RKO (cell line): ENCODE measurements around the gene ABCA4.
"Not testable (repeated sequence)": the region's sequence is repeated elsewhere in the genome, so short reads cannot be mapped to it uniquely, and the experiment has no call there.

Experiments used
- DNase-seq: peaks from one replicate; pipeline ENCODE4 v3.0.0-alpha.2; 2016; ENCODE audit warnings: low spot score

ABCA4 gene

DNA sequence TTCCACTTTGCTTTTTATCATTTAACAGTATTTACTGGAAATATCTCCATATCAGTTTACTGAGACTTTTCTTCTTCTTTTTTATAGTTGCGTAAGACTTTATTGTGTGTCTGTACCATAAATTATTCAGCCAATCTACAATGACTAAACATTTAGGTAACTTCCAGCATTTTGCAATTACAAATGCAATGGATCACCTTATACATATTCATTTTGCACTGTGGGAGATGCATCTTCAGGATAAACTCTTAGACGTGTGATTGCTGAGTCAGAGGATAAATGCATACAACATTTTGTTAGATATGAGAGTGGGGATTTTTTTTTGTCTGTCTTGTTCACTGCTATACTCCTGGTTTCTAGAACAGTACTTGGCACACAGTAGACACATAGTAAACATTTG lies 116.0 kb downstream of the ABCA4 start:
- DNase-seq = no peak

- DNase-seq = no peak
Observed at GRCh38 chr1:94002046-94002787, 118.7 kb downstream of the ABCA4 start.

DNA sequence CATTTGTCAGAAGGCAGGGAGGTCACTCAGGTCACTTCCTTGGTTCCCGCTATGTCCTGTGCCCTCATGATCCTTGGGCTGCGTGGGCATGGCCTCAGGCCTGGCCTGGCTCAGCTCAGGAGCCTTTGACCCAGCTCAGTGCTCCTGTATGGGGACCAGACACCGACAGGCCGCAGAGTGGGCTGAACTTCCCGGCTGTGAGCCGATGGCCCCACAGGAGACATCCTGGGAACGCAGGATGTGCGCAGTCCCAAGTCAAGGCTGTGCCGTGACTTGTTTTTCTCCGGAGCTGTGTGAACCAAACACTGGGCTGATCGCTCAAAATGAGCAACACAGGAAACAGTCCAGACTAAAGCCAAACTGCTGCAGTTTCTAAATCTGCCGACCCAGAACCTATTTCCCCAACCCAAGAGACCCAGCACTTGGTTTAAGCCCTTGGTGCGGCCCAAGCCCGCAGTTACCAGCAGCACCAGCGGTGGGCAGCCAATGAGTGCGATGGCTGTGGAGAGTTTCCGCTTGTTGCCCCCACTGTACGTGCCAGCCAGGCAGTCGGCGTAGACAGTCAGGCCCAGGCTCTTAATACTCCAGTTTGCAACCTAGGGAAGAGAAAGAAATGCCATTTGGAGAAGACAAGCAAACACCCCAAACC lies 119.4 kb downstream of the ABCA4 start:
- DNase-seq = no peak

- DNase-seq = no peak
Observed at GRCh38 chr1:94000510-94001282, 120.3 kb downstream of the ABCA4 start.

DNA sequence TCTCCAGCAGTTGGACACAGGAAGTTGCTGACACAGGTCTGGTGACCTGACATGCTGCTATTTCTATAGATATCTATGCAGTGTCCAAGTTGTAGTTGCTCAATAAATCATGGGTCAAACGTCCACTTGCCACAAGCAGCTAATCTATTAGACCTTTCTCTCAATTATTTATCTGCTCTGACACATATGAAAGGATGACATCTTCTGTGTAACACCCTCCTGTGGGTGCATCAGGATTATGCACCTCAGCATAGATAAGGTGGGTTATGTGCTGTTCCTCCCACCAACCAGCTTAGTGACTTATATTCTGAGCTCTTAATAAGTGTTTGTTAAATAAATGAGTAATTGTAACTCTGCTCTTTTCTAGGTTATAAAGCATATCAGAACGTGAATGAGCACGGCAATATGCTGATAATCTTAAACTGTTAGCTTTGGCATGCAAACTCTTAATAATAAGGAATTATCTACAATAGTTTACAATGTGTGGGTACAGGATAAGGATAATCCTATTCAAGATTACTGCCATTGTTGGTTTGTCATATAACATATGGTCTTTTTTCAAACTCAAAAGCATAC lies 121.0 kb downstream of the ABCA4 start:
- no peak for DNase-seq

- DNase-seq = not testable (repeated sequence)
Observed at GRCh38 chr1:93998532-93998931, 122.4 kb downstream of the ABCA4 start.

GRCh38 chr1:93997756-93998155 lies 123.2 kb downstream of the ABCA4 start:
- DNase-seq = no peak

DNA sequence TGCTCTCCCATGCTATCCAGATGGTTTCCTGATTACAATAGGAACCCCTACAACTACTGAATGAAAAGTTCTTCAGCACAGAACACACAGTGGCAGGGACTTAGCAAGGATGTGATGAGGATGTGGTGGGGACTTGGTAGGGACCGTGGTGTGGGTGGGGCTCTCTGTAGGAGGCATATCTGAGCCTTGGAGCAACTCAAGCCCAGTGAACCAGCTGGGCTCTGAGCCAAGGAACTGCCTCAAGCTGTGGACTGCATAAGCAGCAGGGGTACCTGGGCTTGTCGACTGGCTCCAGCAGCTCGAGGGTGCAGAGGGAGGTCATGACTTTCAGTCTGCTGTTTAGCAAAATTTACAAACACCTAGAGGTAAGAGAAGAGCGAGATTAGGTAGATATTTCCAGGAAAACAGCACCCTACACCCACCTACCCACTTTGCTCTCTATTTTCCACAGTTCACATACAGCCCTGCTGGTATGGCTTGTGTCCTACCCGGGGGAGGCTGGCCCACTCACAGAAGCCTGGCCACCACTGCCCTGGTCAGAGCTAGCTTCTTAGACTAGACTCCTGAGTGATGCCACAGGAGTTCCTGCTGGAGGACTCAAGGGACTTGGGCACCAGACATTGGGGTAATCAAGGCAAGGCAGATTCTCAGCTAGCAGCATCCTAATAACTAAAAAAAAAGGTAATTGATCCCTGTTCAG lies 125.0 kb downstream of the ABCA4 start:
- DNase-seq = no peak

DNA sequence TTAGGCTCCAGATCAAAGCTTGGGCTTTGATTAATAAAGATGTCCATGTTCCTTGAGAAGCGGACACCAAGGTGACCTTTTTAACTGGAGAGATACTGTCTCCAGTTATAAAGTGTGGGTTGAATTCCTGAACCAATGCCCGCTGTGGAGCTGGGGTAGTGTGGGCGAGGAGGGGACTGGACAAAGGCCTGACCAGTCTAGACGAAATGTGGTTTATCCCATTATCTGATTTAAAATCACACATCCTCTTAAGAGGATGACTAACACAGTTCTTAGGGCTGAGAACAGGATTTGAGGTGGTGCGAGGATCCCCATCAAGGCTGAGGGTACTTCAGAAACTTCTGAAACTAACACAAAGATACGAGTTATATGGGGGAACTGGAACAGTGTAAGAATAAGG lies 127.2 kb downstream of the ABCA4 start:
- DNase-seq = no peak

DNA sequence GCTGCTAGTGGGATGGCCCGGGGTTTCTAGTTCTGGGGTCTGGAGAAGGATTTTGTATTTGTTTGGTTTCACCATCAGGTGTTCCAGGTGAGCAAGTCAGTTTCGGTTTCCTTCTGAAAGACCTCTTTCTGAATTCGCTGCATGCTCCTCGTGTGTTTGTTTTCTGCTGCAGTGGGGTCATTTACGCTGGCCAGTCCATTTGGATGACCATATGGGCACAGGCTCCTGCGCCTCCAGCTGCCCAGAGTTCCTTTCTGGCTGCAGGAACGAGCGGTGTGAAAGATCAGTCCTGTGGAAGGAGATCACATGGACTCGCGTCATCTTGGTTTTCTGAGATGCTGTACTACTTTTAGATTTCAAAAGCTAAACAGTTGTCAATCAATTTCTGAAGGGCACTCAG lies 128.0 kb downstream of the ABCA4 start:
- DNase-seq = no peak

- DNase-seq = no peak
Observed at GRCh38 chr1:93992190-93992589, 128.8 kb downstream of the ABCA4 start.

DNA sequence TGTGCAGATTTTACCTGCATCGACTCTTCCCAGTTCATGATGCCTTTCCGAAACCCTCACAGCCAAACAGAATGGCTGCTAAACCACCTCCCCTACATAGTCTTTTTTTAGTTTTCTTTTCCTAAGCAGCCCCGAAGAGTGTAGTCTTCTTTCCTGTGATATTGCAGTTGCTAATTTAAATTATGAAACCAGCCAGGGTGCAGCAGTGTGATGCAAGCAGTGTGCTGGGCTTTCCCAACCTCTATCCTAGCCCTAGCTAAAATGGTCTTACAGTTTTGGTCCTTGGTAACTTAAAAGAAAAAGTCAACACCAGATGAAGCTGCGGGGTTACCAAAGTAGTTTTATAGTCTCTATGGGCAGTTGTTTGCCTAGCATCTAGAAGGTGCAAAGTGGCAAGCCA lies 129.7 kb downstream of the ABCA4 start:
- no peak for DNase-seq

DNA sequence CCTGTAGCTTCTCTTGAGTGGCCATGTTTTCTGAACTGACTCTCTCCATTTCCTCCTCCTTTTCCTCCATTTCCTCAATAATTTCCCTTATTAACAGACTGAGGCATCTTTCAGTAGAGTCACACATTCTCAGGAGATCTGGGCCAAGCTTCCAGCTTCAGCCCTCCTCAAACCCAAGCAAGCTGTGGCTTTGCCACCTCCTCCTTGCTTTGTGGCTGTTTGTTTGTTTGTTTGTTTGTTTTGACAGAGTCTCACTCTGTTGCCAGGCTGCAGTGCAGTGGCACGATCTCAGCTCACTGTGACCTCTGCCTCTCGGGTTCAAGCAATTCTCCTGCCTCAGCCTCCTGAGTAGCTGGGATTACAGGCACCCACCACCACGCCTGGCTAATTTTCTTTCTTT lies 130.5 kb downstream of the ABCA4 start:
- not testable (repeated sequence) for DNase-seq

DNA sequence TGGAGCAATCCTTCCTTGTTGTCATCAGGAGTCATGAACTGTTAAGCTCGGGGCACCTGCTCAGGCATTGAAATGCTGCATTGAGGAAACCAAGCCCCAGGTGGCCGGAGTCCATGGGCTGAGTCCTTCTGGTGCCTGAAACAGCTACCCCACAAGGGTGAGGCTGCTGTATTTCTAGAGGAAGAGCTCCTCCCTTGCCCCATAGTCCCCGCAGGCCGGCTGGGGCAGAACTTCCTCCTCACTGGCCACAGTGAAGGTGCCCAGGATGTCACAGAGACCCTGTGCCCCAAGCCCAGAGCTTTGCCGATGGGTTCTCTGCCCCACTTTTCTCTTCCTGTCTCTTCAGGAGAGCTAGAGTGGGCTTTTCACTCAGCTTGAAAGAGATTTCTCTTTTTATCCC lies 130.9 kb downstream of the ABCA4 start:
- DNase-seq = no peak

- DNase-seq = no peak
Observed at GRCh38 chr1:93989601-93990000, 131.3 kb downstream of the ABCA4 start.

DNA sequence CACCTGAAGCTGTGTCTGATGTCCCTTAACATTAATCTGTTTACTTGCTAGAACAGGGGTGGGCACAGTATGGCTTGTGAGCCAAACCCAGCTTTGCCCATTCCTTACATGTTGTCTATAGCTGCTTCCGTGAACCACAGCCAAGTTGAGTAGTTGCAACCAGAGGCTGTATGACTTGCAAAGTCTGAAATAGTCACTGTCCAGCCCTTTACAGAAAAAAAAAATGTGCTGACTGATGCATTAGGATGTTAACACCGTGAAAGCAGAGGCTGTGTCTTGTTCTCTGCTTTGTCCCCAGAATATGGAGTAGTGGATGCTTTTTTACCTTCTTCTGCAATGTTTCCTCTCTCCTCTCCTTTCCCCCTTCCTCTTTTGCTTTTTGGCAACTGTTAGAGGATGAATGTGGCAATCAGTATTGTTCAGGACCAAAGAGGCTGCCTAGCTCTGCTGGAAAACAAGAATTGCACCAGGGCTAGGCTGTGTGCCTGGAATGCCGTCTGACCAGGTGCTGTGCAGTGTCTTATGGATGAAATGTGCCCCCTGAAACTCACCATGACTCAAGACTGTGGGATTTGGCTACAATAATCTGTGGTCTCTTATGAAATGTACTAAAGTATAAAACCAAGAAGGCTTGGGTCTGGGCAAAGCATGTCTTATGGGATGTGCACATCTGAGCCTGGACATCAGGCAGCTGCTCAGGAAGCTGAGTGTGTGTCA lies 132.2 kb downstream of the ABCA4 start:
- DNase-seq = no peak

DNA sequence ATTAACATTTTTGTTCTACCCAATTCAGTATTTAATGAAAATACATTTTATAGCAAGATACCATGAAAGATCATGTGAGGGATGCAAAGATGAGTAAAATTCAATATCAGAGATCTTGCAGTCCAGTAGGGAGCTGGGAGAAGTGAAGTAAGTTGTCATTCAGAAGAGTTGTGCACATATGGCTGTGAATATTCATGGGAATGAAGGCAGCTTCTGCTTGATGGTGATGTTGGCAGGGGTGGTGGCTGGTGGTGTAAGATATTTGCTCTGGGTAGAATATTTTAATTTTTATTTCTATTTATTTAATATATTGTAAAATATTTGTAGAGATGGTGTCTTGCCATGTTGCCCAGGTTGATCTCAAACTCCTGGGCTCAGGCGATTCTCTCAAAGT lies 139.7 kb downstream of the ABCA4 start:
- DNase-seq = no peak

DNA sequence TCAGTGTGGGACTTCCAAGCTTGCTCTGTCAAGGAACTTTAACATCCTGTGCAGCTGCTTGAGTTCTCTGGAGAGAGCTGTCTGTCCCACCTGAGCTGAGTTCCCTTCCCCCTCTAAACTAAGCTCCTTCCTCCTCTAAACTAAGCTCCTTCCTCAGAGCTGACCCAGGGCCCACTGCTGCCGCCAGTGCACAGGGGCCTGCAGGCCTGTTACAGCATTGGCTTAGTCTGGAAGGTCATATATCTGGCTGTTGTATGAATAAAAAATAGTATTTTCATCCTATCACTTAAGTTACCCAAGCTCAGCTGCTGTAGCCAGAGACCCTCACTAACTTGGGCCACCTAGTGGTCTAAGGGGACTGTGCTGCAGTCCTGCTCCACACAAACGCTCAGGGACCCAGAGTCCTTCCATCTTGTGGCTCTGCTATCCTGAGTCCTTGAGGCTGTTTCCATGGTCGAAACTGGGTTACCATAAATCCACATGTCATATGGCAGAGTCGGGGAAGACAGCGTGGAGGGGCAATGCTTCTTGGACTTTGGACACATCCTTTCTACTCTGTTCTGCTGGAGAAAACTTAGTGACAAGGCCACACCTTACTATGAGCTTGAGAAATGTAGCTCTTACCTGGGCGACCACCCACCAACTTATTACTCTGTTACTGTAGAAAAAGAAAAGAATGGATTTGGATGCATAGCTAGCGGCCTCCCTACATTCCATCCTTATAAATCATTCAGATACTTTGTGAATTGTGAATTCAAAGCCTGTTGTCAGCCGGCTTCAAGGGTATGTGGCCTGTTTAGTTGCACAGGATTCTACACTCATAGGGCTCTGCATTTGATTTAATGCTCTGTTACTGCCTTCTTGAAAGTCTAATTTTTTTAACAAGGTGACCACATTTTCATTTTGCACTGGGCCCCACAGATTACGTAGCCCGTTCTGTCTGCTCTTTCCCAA lies 140.4 kb downstream of the ABCA4 start:
- DNase-seq = peak; percentile 14

- no peak for DNase-seq
Observed at GRCh38 chr1:93979718-93980319, 141.1 kb downstream of the ABCA4 start.
